SJCRH30 (cell line): ENCODE results near the gene SLC16A3. TPM values are rescaled to one million over a fixed set of nuclear protein-coding genes. Genes with fewer than 3 reads are reported as not detected.

Source experiments
- DNase-seq, 2 experiments: peaks; one replicate each; pipeline ENCODE4 v3.0.0-alpha.2; 2015 to 2020
- H3K27ac ChIP-seq: fragments of 250-450 bp; sonication (Bioruptor Pico); 2 replicates; pipeline ENCODE4 v1.5.1; 2020; ENCODE audit warnings: mild to moderate bottlenecking, moderate library complexity
- H3K27me3 ChIP-seq: fragments of 250-450 bp; sonication (Bioruptor Pico); 2 replicates; pipeline ENCODE4 v1.5.1; 2020; ENCODE audit warnings: mild to moderate bottlenecking, moderate library complexity
- H3K36me3 ChIP-seq: fragments of 250-450 bp; sonication (Bioruptor Pico); 2 replicates; pipeline ENCODE4 v1.5.1; 2020; ENCODE audit warnings: mild to moderate bottlenecking, moderate library complexity
- H3K4me1 ChIP-seq: fragments of 250-450 bp; sonication (Bioruptor Pico); 2 replicates; pipeline ENCODE4 v1.5.1; 2020; ENCODE audit warnings: mild to moderate bottlenecking, moderate library complexity
- H3K4me3 ChIP-seq: fragments of 250-450 bp; sonication (Bioruptor Pico); 2 replicates; pipeline ENCODE4 v1.5.1; 2020; ENCODE audit warnings: mild to moderate bottlenecking, moderate library complexity
- H3K9me3 ChIP-seq: fragments of 250-450 bp; sonication (Bioruptor Pico); replicated peaks from 2 replicates; pipeline ENCODE4 v1.5.1; 2020; ENCODE audit warnings: mild to moderate bottlenecking, moderate library complexity
- total RNA-seq: library from RNA; depleted of rRNA; stranded (reverse); fragments of >200 nt; shearing (Covaris generic); gene quantifications from 2 replicates; pipeline ENCODE4 v1.2.3, GENCODE V29; 2014

SLC16A3 gene
- total RNA-seq, 1 experiment from 2014 or later: 11.0 TPM

DNA sequence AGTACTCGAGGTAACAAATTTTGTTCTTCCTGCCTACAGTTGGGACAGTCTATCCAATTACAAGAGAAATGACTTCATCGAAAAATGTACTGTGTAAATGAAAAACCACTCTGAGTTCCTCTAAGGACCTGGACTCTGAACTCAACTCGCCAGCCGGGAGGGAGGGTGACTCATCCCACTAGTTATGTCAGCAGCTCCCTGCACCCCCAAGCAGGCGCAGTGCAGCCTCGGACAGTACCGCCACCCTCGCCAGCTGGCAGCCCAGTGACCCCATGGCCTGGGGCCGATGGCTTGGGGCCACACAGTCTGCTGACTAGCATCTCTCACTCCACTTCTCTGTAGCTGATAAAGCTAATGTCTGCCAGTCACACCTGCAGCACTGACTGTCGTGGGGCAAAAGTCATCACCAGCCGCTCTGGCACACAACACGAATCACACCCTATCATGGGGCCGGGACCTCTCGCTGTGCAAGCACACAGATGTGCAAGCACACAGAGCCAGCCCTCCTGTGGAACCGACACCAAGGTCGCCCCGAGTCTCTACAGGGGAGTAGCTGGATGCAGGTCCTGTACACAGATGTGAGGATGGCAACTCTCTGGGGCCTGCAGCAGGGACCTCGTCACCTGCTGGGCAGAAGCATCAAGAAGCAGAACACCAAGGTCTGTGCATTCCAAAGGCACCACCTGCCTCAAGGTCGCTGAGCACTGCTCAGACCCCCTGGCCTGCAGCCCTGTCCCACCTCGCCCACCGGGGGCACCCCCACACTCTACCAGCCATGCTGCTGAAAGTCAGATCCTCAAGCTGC lies 38.9 kb downstream of the SLC16A3 start:
- DNase-seq: peak; percentile 84 to 87
- Histone ChIP-seq H3K4me3 (no peak overlapping the region), H3K27ac (peak overlapping the region; percentile 9; the same call in 1 of the 2 replicates), H3K27me3 (no peaks in the 10 kb centered on the region), H3K36me3 (peaks cover 71% of the 10 kb centered on the region), H3K4me1 (peaks cover 28% of the 10 kb centered on the region), H3K9me3 (no peaks in the 10 kb centered on the region)

- Histone ChIP-seq H3K27me3 (no peaks in the 10 kb centered on the region), H3K9me3 (no peaks in the 10 kb centered on the region), H3K27ac (no peak overlapping the region), H3K36me3 (peaks cover 56% of the 10 kb centered on the region), H3K4me3 (no peak overlapping the region), H3K4me1 (peaks cover 33% of the 10 kb centered on the region)
- DNase-seq: no peak
Observed at GRCh38 chr17:82269138-82269881, 40.5 kb downstream of the SLC16A3 start.

DNA sequence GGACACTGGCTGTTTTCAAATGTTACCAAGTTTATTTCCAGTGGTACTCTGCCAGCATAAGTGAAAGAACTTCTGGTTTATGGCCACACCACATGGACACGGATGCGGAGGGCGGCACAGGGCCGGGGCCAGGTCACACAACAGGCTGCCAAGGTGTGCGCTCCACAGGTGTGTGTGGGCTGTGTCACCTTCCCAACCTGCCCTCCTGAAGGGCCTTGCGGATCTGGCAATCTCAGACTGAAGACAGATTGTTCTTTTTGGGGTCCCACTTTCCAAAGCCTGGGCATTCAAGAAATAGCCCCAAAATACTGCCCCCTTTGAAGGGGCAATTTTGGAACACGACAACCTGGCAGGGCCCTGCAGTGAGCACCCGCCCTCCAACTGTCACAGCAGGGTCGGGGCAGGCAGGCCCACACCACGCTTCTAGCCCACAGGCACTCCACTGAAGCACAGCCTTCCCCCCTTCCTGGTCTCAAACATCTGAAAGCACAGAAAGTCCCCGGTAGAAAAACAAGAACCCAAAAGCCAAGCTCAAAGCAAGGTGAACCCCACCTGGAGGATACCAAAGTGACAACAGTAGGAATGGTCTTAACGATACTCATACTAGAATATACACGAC lies 41.1 kb downstream of the SLC16A3 start:
- DNase-seq: no peak
- no peaks in the 10 kb centered on the region for H3K27me3 ChIP-seq
- H3K4me1 ChIP-seq: peaks cover 33% of the 10 kb centered on the region
- H3K9me3 ChIP-seq: no peaks in the 10 kb centered on the region
- H3K27ac ChIP-seq: no peak overlapping the region
- H3K4me3 ChIP-seq: no peak overlapping the region
- peaks cover 49% of the 10 kb centered on the region for H3K36me3 ChIP-seq

- Histone ChIP-seq H3K4me1 (peaks cover 33% of the 10 kb centered on the region), H3K27ac (no peak overlapping the region), H3K4me3 (no peak overlapping the region), H3K9me3 (no peaks in the 10 kb centered on the region), H3K36me3 (peaks cover 42% of the 10 kb centered on the region), H3K27me3 (no peaks in the 10 kb centered on the region)
- DNase-seq: no peak
Observed at GRCh38 chr17:82270651-82271050, 41.8 kb downstream of the SLC16A3 start.

- Histone ChIP-seq H3K27me3 (no peaks in the 10 kb centered on the region), H3K9me3 (no peaks in the 10 kb centered on the region), H3K4me1 (peaks cover 33% of the 10 kb centered on the region), H3K27ac (no peak overlapping the region), H3K36me3 (peaks cover 35% of the 10 kb centered on the region), H3K4me3 (no peak overlapping the region)
- no peak for DNase-seq
Observed at GRCh38 chr17:82271401-82271800, 42.6 kb downstream of the SLC16A3 start.

DNA sequence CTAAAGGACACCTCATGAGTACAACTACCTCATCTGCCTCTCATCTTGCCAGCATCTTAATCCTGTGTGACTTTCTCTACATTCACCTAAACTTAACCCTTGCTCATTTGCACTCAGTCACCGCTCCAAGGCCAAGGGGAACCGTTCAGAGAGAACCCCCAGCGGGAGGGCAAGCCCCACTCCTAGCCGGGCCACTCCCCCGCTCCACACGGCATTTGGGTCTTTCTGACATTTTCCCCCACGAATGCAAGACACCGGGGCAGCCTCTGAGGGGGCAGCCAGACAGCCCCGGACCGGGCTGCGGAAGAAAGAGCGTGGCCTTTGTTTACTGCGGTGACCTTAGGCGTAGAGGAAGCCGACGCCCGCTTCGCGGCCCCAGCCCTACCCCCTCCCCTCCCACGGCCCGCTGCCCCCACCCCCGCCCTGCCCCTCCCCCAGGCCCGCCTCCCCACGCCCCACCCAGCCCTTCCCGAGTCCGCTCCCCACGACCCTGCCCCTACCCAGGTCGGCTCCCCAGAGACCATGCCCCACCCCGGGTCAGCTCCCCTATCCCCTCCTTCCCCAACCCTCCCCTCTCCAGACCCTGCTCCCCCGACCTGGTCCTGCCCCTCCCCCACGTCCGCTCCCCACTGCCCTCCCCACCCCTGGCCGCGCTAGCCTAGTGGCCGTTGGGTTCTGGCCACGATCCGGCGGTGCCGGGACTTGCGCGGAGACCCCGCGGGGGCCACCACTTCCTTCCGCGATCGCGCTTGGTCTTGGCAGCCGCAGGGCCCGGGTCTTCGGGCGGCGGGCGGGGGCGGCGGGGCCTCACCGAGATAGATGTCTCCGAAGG lies 43.9 kb downstream of the SLC16A3 start:
- H3K27ac ChIP-seq: peak overlapping the region; percentile 98
- peak overlapping the region; percentile 92 for H3K4me3 ChIP-seq
- peaks cover 27% of the 10 kb centered on the region for H3K4me1 ChIP-seq
- no peaks in the 10 kb centered on the region for H3K9me3 ChIP-seq
- peak; percentile 47 to 55 for DNase-seq
- no peaks in the 10 kb centered on the region for H3K27me3 ChIP-seq
- peaks cover 32% of the 10 kb centered on the region for H3K36me3 ChIP-seq

DNA sequence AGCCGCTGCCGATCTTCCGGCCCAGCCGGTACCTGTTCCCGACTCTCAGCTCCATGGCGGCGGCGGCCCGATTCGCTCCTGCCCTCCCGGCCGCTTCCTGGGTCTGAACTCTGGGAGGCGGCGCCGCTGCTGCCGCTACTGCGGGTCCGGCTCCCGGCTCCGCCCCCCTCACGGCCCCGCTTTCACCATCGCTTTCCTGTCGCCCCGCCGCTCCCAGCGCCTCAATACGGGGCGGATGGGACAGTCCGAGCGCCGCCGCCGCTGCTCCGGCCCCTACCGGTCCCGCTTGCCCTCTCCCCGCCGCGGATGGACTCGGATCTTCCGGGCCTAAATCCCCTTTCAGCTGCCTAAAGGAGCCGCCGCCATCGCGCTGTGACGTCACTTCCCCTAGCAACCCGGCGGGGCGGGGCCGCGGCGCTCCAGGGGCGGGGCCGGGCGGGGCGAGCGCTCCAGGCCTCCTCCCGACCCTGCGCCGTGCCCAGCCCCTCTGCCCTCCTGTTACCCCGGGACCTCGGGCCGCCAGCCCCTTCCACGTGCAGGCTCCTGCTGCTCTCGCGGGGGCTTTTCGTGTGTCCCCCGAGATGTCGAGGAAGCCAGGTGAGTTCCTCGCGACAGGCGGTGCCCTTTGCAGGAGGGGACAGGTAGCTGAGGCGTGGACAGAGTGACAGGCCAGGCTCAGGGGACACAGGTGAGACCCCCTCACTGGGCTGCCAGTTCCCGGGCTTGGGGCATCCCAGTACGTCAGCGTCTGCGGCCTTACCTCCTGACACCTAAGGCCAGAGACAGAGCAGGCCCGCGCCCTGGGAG lies 44.7 kb downstream of the SLC16A3 start, which contains the start of gene CSNK1D:
CSNK1D (minus strand) TSS at position 374 of the 807 bp plus-strand sequence; CDS start at position 55, 319 bp downstream.
- Histone ChIP-seq H3K4me1 (peaks cover 19% of the 10 kb centered on the region), H3K9me3 (no peaks in the 10 kb centered on the region), H3K27ac (peak within 1 kb of the TSS; percentile 98), H3K4me3 (peak within 1 kb of the TSS; percentile 92), H3K27me3 (no peaks in the 10 kb centered on the region), H3K36me3 (peaks cover 28% of the 10 kb centered on the region)
- DNase-seq: peak; percentile 96 to 99

GRCh38 chr17:82274134-82275020 lies 45.5 kb downstream of the SLC16A3 start:
- no peak for DNase-seq
- H3K4me1 ChIP-seq: peaks cover 18% of the 10 kb centered on the region; the same call in 1 of the 2 replicates
- no peak overlapping the region for H3K27ac ChIP-seq
- no peaks in the 10 kb centered on the region for H3K27me3 ChIP-seq
- peaks cover 26% of the 10 kb centered on the region for H3K36me3 ChIP-seq
- no peaks in the 10 kb centered on the region for H3K9me3 ChIP-seq
- H3K4me3 ChIP-seq: peak overlapping the region; percentile 92; the same call in 1 of the 2 replicates

DNA sequence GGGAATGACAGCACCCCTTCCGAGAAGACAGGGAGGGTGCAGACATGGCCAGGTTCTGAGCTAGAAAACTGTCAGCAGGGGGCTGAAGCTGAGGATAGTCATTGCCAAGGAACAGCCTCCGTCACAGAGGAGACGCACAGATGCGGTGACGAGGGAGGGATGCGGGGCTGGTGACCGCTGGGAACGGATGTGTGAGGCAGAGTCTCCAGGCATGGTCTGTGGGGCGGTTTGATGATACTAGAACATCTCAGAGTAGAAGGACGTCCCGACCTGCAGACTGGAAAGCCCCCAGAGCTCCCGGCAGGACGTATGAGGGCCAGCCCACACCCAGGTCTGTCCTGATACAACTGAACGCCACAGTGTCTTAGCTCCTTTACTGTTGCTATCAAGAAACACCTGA lies 46.5 kb downstream of the SLC16A3 start:
- Histone ChIP-seq H3K27me3 (no peaks in the 10 kb centered on the region), H3K27ac (no peak overlapping the region), H3K4me1 (peaks cover 18% of the 10 kb centered on the region; the same call in 1 of the 2 replicates), H3K9me3 (no peaks in the 10 kb centered on the region), H3K36me3 (peaks cover 21% of the 10 kb centered on the region), H3K4me3 (no peak overlapping the region)
- DNase-seq: no peak

DNA sequence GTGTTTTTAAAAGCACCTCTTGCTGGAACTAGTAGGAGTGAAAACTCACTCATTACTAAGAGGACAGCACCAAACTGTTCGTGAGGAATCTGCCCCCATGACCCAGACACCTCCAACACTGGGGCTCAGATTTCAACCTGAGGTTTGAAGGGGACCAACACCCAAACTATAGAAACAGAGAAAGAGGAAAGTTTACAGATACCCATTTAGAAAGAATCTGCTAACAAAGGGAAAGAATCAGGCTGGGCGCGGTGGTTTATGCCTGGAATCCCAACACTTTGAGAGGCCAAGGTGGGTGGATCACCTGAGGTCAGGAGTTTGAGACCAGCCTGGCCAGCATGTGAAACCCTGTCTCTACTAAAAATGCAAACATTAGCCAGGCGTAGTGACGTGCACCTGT lies 48.1 kb downstream of the SLC16A3 start:
- Histone ChIP-seq H3K36me3 (peaks cover 6% of the 10 kb centered on the region; the same call in 1 of the 2 replicates), H3K4me1 (peaks cover 26% of the 10 kb centered on the region), H3K27me3 (no peaks in the 10 kb centered on the region), H3K9me3 (no peaks in the 10 kb centered on the region), H3K27ac (no peak overlapping the region), H3K4me3 (no peak overlapping the region)
- DNase-seq: no peak

DNA sequence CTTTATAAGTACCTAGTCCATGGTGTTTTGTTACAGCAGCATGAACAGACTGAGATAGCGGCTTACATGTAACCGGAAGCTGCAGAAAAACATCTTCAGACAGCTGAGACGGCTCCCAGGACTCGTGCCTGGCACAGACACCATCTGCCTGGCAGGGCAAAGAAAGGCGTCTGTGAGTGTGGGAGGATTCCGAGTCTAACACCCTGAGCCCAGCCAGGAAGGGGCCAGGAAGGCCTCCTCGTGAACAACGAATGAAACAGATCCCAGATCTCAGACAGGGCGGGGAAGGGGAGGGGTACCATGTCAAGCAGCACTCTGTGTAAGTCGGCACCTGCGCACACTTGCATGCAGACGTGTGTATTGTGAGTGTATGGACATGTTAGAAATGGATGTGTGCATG lies 49.0 kb downstream of the SLC16A3 start:
- Histone ChIP-seq H3K27ac (no peak overlapping the region), H3K9me3 (no peaks in the 10 kb centered on the region), H3K27me3 (no peaks in the 10 kb centered on the region), H3K36me3 (no peaks in the 10 kb centered on the region), H3K4me3 (no peak overlapping the region), H3K4me1 (peaks cover 30% of the 10 kb centered on the region)
- DNase-seq: no peak

- Histone ChIP-seq H3K27ac (no peak overlapping the region), H3K4me3 (no peak overlapping the region), H3K36me3 (no peaks in the 10 kb centered on the region), H3K27me3 (no peaks in the 10 kb centered on the region), H3K9me3 (no peaks in the 10 kb centered on the region), H3K4me1 (peaks cover 35% of the 10 kb centered on the region)
- no peak for DNase-seq
Observed at GRCh38 chr17:82278308-82278707, 49.5 kb downstream of the SLC16A3 start.
